Measurements from ENCODE around the gene GYG1.

- TF ChIP-seq ZNF274 (IDR thresholded peaks at IDR 0.05; ENCODE audit: low read depth, low read length) (no peak), SUZ12 (IDR thresholded peaks at IDR 0.05; ENCODE audit: extremely low read depth, insufficient read depth, insufficient read length) (no peak), YY1 (IDR thresholded peaks at IDR 0.05; ENCODE audit: insufficient read depth, insufficient read length) (no peak)
Measured at GRCh38 chr3:149018247-149018646, 26.9 kb downstream of the GYG1 start.
